Fibroblast of lung (primary cell): ENCODE data around the gene RAB6C. TPM values are rescaled to one million over a fixed set of nuclear protein-coding genes. Genes with fewer than 3 reads are reported as not detected.
"Not testable (repeated sequence)": the region's sequence is repeated elsewhere in the genome, so short reads cannot be mapped to it uniquely, and the experiment has no call there.

Experiments used
- DNase-seq, 2 donors: peaks; one replicate each; pipeline versions ENCODE4 v3.0.0 to v3.0.0-alpha.2; 2010; ENCODE audit warnings: low read depth in 2 of 2
- H2AFZ ChIP-seq: 2 replicates; pipeline ENCODE4 v1.5.1; 2012; ENCODE audit warnings: low read length, control low read depth, inconsistent platforms
- H3K27ac ChIP-seq: 2 replicates; pipeline ENCODE4 v1.5.1; 2011; ENCODE audit warnings: low read length, control low read depth; ENCODE audit not compliant: insufficient read depth
- H3K27me3 ChIP-seq: 2 replicates; pipeline ENCODE4 v1.5.1; 2011; ENCODE audit warnings: mild to moderate bottlenecking, low read length; ENCODE audit not compliant: control insufficient read depth, insufficient read depth
- H3K36me3 ChIP-seq: 2 replicates; pipeline ENCODE4 v1.5.1; 2011; ENCODE audit warnings: low read length; ENCODE audit not compliant: control insufficient read depth, insufficient read depth
- H3K4me1 ChIP-seq: 2 replicates; pipeline ENCODE4 v1.5.1; 2011; ENCODE audit warnings: low read length; ENCODE audit not compliant: control insufficient read depth, insufficient read depth; ENCODE audit errors: extremely low read depth
- H3K4me2 ChIP-seq: 2 replicates; pipeline ENCODE4 v1.5.1; 2011; ENCODE audit warnings: low read length, control low read depth; ENCODE audit not compliant: insufficient read depth; ENCODE audit errors: extremely low read depth
- H3K4me3 ChIP-seq, 4 experiments: fragments of 200-600 bp in 1 of 4; sonication (generic) in 1 of 4; replicated peaks in 1 of 4; 2 replicates each; pipeline ENCODE4 v1.5.1; 2011 to 2016; ENCODE audit warnings: low read length in 4 of 4, low read depth in 3 of 4, mild to moderate bottlenecking in 3 of 4, control low read depth in 2 of 4, inconsistent platforms in 1 of 4, mixed read lengths in 1 of 4; ENCODE audit not compliant: insufficient read depth in 1 of 4; ENCODE audit errors: control extremely low read depth in 1 of 4
- H3K79me2 ChIP-seq: 2 replicates; pipeline ENCODE4 v1.5.1; 2012; ENCODE audit warnings: mild to moderate bottlenecking, low read length, inconsistent platforms; ENCODE audit not compliant: control insufficient read depth, insufficient read depth
- H3K9ac ChIP-seq: 2 replicates; pipeline ENCODE4 v1.5.1; 2011; ENCODE audit warnings: mild to moderate bottlenecking, low read length, control low read depth; ENCODE audit not compliant: insufficient read depth
- H3K9me3 ChIP-seq: 2 replicates; pipeline ENCODE4 v1.5.1; 2012; ENCODE audit warnings: low read depth, low read length; ENCODE audit not compliant: control insufficient read depth, insufficient read depth
- H4K20me1 ChIP-seq: 2 replicates; pipeline ENCODE4 v1.5.1; 2011; ENCODE audit warnings: low read length; ENCODE audit not compliant: control insufficient read depth, insufficient read depth; ENCODE audit errors: extremely low read depth
- EZH2 ChIP-seq: IDR thresholded peaks from 2 replicates; pipeline ENCODE4 v1.5.1; 2012; ENCODE audit warnings: low read length, control low read depth, mild to moderate bottlenecking; ENCODE audit errors: missing control alignments
- polyA minus RNA-seq: library from RNA; depleted of rRNA, polyadenylated mRNA; stranded (reverse); fragments of >200 nt; gene quantifications from 2 replicates; pipeline ENCODE4 v1.2.3, GENCODE V29; 2011; ENCODE audit warnings: low replicate concordance
- polyA plus RNA-seq, 2 donors: library from polyadenylated mRNA; depleted of rRNA in 1 of 2; stranded (reverse) in 1 of 2; unstranded in 1 of 2; fragments of >200 nt; gene quantifications; 2 replicates each; pipeline ENCODE4 v1.2.1, GENCODE V29; 2011 to 2012; ENCODE audit warnings: missing spikeins in 1 of 2
- total RNA-seq: library from RNA; depleted of rRNA; stranded (reverse); fragments of >200 nt; gene quantifications from 2 replicates; pipeline ENCODE4 v1.2.1, GENCODE V29; 2014
- TF ChIP-seq, protein P1 (sequence below), 2 donors: IDR thresholded peaks in 1 of 2; conservative IDR thresholded peaks in 1 of 2; 1 replicate in 1 of 2; 2 replicates in 1 of 2; pipeline ENCODE4 v1.5.1; 2011 to 2012; ENCODE audit warnings: low read length in 2 of 2, control low read depth in 1 of 2, inconsistent platforms in 1 of 2, low read depth in 1 of 2, mild to moderate bottlenecking in 1 of 2

The RAB6C gene
- not detected in 2 replicates for total RNA-seq
- 0.05 and 0.10 TPM in 2 replicates for polyA plus RNA-seq
- not detected in 2 replicates for polyA plus RNA-seq (2012)
- not detected in 2 replicates for polyA minus RNA-seq

DNA sequence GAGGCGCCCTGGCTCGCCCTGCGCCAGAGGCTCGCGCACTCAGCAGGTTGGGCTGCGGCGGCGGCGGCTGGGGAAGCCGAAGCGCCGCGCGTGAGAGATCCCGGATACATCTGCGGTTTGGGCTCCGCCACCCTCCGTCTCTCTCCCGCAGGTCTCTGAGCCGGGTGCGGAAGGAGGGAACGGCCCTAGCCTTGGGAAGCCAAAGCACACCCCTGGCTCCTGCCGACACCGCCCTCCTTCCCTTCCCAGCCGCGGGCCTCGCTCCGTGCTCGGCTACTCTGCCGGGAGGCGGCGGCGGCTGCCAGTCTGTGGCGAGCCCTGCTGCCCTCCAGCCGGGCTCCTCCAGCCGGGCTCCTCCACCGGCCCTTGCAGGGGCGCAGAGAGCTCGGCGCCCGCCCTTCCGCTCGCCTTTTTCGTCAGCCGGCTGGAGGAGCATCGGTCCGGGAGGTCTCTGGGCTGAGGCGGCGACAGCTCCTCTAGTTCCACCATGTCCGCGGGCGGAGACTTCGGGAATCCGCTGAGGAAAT is at the start of gene RAB6C:
Gene RAB6C (plus strand): TSS at position 38 of the 527 bp plus-strand sequence. CDS start 450 bp downstream, at position 488.
- not testable (repeated sequence) for H3K79me2 ChIP-seq, H3K27ac ChIP-seq, H3K27me3 ChIP-seq, H3K4me1 ChIP-seq, H2AFZ ChIP-seq, H3K36me3 ChIP-seq, H3K9me3 ChIP-seq, H3K9ac ChIP-seq, H4K20me1 ChIP-seq
- peak within 1 kb of the TSS in 1 of 4 experiments; percentile 27 for H3K4me3 ChIP-seq
- DNase-seq = peak; percentile 1
- H3K4me2 ChIP-seq = peak within 1 kb of the TSS; percentile 25

GRCh38 chr2:129930451-129930850 is 49.0 kb upstream of the RAB6C start:
- TF ChIP-seq, protein P1, sequence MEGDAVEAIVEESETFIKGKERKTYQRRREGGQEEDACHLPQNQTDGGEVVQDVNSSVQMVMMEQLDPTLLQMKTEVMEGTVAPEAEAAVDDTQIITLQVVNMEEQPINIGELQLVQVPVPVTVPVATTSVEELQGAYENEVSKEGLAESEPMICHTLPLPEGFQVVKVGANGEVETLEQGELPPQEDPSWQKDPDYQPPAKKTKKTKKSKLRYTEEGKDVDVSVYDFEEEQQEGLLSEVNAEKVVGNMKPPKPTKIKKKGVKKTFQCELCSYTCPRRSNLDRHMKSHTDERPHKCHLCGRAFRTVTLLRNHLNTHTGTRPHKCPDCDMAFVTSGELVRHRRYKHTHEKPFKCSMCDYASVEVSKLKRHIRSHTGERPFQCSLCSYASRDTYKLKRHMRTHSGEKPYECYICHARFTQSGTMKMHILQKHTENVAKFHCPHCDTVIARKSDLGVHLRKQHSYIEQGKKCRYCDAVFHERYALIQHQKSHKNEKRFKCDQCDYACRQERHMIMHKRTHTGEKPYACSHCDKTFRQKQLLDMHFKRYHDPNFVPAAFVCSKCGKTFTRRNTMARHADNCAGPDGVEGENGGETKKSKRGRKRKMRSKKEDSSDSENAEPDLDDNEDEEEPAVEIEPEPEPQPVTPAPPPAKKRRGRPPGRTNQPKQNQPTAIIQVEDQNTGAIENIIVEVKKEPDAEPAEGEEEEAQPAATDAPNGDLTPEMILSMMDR (conservative IDR thresholded peaks at IDR 0.05 in 1 of 2, IDR thresholded peaks at IDR 0.05 in 1 of 2; ENCODE audit: low read depth in 1 of 2, low read length in 2 of 2) = no peak
- no peak for TF ChIP-seq EZH2

DNA sequence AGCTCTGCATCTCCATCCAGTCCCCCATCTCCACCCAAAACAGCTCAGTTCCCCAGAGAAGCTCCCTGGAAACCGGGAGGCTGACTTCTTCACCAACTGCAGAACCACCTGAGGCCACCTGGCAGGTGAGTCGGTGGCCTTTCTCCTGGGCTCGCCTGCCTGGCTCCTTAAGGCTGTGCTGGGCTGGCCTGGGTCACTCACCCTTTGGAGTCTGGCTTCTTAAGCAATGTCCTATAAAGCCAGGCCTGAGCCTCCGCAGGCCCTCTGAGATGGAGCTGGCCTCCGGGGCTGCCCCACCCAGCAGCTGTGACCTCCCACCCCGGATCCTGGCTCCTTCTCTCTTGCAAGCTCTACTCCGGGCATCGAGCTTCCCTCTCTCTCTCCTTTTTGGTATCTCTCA is 46.1 kb upstream of the RAB6C start:
- DNase-seq, H3K9ac ChIP-seq, H3K79me2 ChIP-seq, H3K9me3 ChIP-seq, H3K4me3 ChIP-seq, H3K27ac ChIP-seq, H3K4me1 ChIP-seq, H3K36me3 ChIP-seq, H4K20me1 ChIP-seq, H3K4me2 ChIP-seq, H2AFZ ChIP-seq, H3K27me3 ChIP-seq: not testable (repeated sequence)

More at GRCh38 chr2:129930451-129930850, 49.0 kb upstream of the RAB6C start:
- no peaks in the 10 kb centered on the region for H3K36me3 ChIP-seq
- H3K4me1 ChIP-seq = no peaks in the 10 kb centered on the region
- no peaks in the 10 kb centered on the region for H3K27me3 ChIP-seq
- no peaks in the 10 kb centered on the region for H3K79me2 ChIP-seq
- DNase-seq = no peak
- H3K27ac ChIP-seq = no peak overlapping the region
- no peaks in the 10 kb centered on the region for H3K9me3 ChIP-seq
- no peak overlapping the region for H2AFZ ChIP-seq
- H3K4me2 ChIP-seq = no peak overlapping the region
- H3K4me3 ChIP-seq = no peak overlapping the region
- H3K9ac ChIP-seq = no peak overlapping the region
- no peaks in the 10 kb centered on the region for H4K20me1 ChIP-seq

GRCh38 chr2:129934044-129934822 is 45.2 kb upstream of the RAB6C start:
- H3K9me3 ChIP-seq = no peaks in the 10 kb centered on the region
- H4K20me1 ChIP-seq = no peaks in the 10 kb centered on the region
- no peak overlapping the region for H3K27ac ChIP-seq
- H3K4me2 ChIP-seq = no peak overlapping the region
- no peak for TF ChIP-seq EZH2
- TF ChIP-seq, protein P1 (conservative IDR thresholded peaks at IDR 0.05 in 1 of 2, IDR thresholded peaks at IDR 0.05 in 1 of 2; ENCODE audit: low read depth in 1 of 2, low read length in 2 of 2) = no peak
- H3K36me3 ChIP-seq = no peaks in the 10 kb centered on the region
- no peak overlapping the region for H3K9ac ChIP-seq
- no peak overlapping the region for H2AFZ ChIP-seq
- DNase-seq = no peak
- no peaks in the 10 kb centered on the region for H3K27me3 ChIP-seq
- H3K4me1 ChIP-seq = no peaks in the 10 kb centered on the region
- H3K79me2 ChIP-seq = no peaks in the 10 kb centered on the region
- no peak overlapping the region for H3K4me3 ChIP-seq
